Choroid plexus epithelial cell (primary cell): ENCODE results near the gene ERC2.

Experiments
- DNase-seq: peaks from one replicate; pipeline ENCODE4 v3.0.0-alpha.2; 2010; ENCODE audit warnings: low read depth
- H3K4me3 ChIP-seq: 2 replicates; pipeline ENCODE4 v1.5.1; 2011; ENCODE audit warnings: low read depth, mild to moderate bottlenecking, control low read depth, low read length, moderate library complexity
- TF ChIP-seq, protein P1 (sequence below): conservative IDR thresholded peaks from 2 replicates; pipeline ENCODE4 v1.5.1; 2011; ENCODE audit warnings: low read depth, mild to moderate bottlenecking, control low read depth, inconsistent platforms, low read length, moderate library complexity

Gene ERC2

DNA sequence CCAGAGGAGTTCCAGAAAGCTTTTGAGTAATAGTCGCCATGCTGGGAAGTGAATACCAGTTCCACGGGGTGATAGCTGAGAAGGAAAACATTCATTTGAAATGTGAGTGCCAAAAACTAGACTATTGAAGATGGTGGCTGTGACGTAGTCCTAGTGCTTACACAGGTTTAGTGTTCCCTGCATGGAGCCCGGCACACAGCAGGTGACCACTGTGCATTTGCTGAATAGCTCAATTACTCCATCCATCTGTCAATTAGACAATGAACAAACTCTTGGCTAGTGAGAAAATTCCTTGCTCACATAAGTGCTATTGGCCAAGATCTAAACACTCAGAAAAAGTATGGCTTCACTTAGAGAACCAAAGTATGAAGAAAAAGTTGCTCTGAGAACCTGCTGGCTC, 533.0 kb downstream of the ERC2 start:
- no peak overlapping the region for H3K4me3 ChIP-seq
- no peak for DNase-seq
- TF ChIP-seq, protein P1, sequence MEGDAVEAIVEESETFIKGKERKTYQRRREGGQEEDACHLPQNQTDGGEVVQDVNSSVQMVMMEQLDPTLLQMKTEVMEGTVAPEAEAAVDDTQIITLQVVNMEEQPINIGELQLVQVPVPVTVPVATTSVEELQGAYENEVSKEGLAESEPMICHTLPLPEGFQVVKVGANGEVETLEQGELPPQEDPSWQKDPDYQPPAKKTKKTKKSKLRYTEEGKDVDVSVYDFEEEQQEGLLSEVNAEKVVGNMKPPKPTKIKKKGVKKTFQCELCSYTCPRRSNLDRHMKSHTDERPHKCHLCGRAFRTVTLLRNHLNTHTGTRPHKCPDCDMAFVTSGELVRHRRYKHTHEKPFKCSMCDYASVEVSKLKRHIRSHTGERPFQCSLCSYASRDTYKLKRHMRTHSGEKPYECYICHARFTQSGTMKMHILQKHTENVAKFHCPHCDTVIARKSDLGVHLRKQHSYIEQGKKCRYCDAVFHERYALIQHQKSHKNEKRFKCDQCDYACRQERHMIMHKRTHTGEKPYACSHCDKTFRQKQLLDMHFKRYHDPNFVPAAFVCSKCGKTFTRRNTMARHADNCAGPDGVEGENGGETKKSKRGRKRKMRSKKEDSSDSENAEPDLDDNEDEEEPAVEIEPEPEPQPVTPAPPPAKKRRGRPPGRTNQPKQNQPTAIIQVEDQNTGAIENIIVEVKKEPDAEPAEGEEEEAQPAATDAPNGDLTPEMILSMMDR: no peak

DNA sequence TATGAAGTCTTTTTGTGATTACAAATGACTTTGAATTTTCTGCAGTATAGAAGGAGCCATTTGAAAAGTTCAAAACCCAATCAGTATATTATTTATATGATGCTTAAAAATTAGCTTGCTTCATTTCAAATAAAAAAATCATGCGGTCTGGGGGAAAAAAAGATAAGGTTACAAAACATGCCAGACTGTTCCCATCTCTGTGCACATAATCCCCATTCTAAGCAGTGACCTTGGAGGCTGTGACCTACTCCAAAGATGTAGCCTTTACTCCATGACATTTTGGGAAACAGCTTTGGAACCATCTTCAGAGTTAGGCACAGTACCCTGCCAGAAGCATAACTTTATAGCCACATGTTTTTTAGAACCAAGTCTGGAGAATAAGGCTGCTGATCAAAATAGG, 533.5 kb downstream of the ERC2 start:
- no peak overlapping the region for H3K4me3 ChIP-seq
- DNase-seq: no peak
- TF ChIP-seq, protein P1: no peak

DNA sequence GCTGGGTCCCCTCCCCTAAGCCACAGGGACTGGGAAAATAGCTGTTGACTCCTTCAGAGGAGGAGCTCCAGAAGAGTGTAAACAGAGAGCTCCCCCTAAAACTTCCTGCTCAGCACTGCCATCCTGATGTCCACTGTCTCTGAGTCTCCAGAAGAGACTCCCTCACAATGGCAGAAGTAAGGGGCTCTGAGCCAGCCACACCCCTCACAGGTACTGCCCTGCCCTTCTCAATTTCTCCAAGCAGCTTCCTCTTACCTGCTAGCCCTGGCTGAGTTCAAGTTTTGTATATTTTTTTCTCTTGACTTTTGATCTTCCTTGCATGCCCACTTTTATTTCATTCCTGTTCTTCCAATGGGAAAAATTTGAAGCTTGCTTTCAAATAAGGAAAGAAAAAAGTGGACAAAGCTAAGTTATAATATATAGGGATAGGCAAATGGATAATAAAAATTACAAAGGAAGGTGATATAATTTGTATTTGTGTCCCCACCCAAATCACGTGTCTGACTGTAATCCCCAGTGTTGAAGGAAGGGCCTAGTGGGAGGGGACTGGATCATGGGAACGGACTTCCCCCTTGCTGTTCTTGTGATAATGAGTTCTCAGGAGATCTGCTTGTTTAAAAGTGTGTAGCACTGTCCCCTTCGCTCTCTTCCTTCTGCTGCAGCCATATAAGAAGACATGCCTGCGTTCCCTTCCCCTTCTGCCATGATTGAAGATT, 539.0 kb downstream of the ERC2 start:
- H3K4me3 ChIP-seq: no peak overlapping the region
- no peak for DNase-seq
- TF ChIP-seq, protein P1: no peak

DNA sequence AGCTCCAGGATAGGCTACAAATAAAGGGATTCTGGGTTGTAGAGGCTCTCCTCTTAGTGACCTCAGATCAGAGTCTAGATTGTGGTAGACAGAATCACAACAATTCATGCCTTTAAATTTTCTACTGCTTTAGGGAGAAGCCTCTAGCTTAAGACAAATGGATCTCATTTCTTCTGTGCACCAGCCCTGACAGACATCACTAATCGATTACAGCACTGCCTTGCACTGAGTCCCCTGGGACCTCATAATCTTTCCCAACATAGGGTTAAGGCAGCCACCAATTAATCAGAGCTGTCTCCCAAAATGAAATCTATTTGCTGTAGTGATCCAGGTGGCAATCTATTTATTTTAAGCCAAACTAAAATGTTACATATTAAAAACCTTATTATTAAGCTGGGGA, 544.6 kb downstream of the ERC2 start:
- TF ChIP-seq, protein P1: no peak
- DNase-seq: no peak
- no peak overlapping the region for H3K4me3 ChIP-seq

DNA sequence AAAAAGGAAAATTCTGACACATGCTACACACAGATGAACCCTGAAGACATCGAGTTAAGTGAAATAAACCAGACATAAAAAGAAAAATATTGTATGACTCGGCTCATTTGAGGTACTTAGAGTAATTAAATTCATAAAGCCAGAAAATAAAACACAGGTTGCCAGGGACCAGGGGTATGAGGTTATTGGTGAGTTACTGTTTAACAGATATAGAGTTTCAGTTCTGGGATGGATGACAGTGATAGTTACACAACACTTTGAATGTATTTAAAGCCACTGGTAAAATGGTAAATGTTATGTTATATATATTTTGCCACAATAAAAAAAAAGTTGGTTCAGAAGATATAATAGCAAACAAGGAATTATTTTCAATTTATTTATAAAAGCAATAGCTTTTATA, 545.1 kb downstream of the ERC2 start:
- no peak overlapping the region for H3K4me3 ChIP-seq
- TF ChIP-seq, protein P1: no peak
- DNase-seq: no peak

DNA sequence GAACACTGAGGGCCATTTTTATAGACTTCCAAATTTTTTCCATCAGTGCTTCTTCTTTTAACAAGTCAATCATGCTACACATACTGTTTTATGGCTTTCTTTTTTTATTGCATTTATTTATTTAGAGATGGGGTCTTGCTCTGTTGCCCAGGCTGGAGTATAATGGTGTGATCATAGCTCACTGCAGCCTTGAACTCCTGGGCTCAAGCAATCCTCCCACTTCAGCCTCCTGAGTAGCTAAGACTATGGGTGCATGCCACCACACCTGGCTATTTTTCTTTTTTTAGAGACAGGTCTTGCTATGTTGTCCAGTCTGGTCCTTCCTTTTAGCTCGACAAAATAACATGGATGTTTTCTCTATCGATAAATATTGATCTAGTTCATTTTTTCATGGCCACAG, 555.4 kb downstream of the ERC2 start:
- DNase-seq: no peak
- no peak overlapping the region for H3K4me3 ChIP-seq
- TF ChIP-seq, protein P1: no peak

DNA sequence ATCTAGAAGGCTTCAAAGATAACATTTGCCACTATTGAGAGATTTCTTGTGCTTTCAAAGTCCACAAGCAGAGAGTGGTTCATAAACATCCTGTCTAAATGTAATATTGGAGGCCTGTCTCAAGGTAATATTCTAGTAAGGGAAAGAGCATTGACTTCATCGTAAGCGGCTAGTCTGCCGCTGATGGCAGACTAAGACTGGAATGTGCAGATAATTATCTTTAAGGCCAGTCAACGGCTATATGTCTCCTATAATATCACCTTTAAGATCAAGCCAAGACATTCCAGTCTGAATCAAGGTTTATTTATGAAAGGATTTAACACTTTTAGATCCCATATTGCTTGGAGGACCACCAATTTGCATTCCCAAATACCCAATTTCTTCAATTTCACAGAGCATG, 557.0 kb downstream of the ERC2 start:
- DNase-seq: no peak
- H3K4me3 ChIP-seq: no peak overlapping the region
- TF ChIP-seq, protein P1: no peak
